PC-3 (cell line): ENCODE results near the gene SLC2A4RG.

Source experiments
- EZH2 ChIP-seq: fragments of 300-600 bp; sonication (generic); IDR thresholded peaks from one replicate; pipeline ENCODE4 v1.6.1; 2017; ENCODE audit warnings: antibody characterized with exemption, mild to moderate bottlenecking, low read length; ENCODE audit not compliant: unreplicated experiment
- EZH2phosphoT487 ChIP-seq: fragments of 300-600 bp; sonication (generic); IDR thresholded peaks from 2 replicates; pipeline ENCODE4 v1.6.1; 2018; ENCODE audit warnings: mild to moderate bottlenecking, antibody characterized with exemption, low read length, borderline replicate concordance
- TF ChIP-seq, protein P1 (sequence below): fragments of 300-600 bp; sonication (generic); conservative IDR thresholded peaks from 2 replicates; pipeline ENCODE4 v1.5.1; 2017; ENCODE audit warnings: antibody characterized with exemption, low read depth, mild to moderate bottlenecking, low read length

DNA sequence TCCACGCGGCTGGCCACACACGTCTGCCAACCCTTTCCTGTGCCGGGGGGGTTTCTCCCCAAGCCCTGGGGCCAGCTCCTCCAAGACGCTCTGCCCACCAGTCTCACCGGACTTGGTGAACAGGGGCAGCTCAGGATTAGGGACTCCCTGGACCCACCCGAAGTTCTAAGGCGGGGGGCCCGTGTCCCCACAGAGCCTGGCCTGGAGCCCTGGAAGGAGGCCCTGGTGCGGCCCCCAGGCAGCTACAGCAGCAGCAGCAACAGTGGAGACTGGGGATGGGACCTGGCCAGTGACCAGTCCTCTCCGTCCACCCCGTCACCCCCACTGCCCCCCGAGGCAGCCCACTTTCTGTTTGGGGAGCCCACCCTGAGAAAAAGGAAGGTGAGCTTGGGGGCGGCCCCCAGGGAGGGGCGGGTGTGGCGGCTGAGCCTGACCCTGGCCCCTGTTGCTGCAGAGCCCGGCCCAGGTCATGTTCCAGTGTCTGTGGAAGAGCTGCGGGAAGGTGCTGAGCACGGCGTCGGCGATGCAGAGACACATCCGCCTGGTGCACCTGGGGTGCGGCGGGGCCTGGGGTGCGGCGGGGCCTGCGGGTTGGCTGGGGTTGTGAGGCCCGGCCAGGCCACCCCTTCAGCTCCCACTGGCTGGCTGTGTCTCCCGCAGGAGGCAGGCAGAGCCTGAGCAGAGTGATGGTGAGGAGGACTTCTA, 2.3 kb downstream of the SLC2A4RG start:
- TF ChIP-seq EZH2: no peak
- TF ChIP-seq, protein P1, sequence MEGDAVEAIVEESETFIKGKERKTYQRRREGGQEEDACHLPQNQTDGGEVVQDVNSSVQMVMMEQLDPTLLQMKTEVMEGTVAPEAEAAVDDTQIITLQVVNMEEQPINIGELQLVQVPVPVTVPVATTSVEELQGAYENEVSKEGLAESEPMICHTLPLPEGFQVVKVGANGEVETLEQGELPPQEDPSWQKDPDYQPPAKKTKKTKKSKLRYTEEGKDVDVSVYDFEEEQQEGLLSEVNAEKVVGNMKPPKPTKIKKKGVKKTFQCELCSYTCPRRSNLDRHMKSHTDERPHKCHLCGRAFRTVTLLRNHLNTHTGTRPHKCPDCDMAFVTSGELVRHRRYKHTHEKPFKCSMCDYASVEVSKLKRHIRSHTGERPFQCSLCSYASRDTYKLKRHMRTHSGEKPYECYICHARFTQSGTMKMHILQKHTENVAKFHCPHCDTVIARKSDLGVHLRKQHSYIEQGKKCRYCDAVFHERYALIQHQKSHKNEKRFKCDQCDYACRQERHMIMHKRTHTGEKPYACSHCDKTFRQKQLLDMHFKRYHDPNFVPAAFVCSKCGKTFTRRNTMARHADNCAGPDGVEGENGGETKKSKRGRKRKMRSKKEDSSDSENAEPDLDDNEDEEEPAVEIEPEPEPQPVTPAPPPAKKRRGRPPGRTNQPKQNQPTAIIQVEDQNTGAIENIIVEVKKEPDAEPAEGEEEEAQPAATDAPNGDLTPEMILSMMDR: no peak
- no peak for TF ChIP-seq EZH2phosphoT487
